MM.1S (cell line): Measurements from ENCODE around the gene CRACDL.

Experiments
- CTCF ChIP-seq: fragments of 300-600 bp; sonication (generic); IDR thresholded peaks from 2 replicates; pipeline ENCODE4 v1.5.1; 2016; ENCODE audit warnings: antibody characterized with exemption, low read length, mixed read lengths
- EZH2 ChIP-seq: fragments of 300-600 bp; sonication (generic); optimal IDR thresholded peaks from 2 replicates; pipeline ENCODE3; 2017; ENCODE audit warnings: low read depth, mild to moderate bottlenecking, antibody characterized with exemption, low read length, mixed read lengths

GRCh38 chr2:98847853-98848252 is 88.2 kb downstream of the CRACDL start:
- no peak for TF ChIP-seq CTCF
- TF ChIP-seq EZH2, result no peak
